ENCODE results near the gene CAB39.

Gene CAB39

DNA sequence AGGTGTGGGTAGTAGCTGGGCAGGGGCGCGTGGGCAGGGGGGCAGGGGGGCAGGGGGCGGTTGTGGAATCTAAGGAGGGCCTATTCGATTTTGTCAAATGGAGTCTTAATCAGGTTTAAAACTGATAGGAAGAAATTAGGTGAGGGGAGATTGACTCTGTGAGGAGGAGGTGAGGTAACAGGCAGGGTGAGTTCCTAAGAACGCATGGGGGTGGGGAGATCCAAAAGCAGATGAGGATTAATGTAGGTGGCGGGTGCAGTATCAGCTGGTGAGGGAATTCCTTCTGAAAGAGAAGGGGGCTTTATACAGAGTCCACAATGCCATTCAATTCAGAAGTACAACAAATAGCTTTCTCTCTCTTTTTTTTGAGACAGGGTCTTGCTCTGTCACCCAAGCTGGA, 72.7 kb downstream of the CAB39 start:
- no peak for DNase-seq (ENCODE audit: low spot score)

DNA sequence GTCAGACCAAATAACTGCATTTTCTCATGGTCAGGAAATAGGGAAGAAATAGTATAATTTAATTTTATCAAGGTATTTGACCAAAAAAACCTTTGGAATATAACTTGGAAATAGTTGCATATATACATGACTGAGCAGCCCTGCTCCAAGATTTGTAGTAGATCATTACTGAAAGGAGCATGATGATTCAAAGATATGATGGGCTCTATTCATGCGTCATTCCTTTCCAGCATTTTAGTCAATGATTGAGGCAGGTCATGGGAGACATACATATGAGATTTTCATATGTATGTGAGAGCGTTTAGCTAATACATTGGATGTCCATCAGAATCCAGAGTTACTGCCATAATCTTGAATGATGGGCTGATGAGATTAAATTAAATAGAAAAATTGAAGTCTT, 74.5 kb downstream of the CAB39 start:
- DNase-seq (ENCODE audit: low spot score): no peak

DNA sequence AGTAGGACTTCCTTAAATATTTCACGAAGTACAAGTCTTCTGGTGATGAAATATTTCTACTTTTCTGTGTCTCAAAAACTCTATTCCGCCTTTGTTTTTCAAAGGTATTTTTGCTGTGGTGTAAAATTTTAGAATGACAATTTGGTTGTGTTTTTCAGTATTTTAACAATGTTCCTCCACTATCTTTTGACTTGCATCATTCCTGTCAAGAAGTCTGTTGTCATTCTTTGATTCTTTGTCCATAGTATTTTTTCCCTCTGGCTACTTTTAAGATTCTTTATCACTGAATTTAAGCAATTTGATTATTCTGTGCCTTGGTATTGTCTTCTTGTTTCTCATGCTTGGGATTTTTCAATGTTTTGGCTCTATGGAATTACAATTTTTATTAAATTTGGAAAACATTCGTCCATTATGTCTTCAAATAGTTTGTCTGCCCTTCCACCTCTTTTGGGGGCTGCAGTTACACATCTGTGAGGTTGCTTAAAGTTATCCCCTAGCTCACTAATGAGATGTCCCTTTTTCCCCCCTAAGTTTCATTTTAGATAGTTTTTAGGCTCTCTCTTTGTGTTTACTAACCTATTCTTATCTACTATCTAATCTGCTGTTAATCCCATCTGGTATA, 76.0 kb downstream of the CAB39 start:
- no peak for DNase-seq (ENCODE audit: low spot score)

DNA sequence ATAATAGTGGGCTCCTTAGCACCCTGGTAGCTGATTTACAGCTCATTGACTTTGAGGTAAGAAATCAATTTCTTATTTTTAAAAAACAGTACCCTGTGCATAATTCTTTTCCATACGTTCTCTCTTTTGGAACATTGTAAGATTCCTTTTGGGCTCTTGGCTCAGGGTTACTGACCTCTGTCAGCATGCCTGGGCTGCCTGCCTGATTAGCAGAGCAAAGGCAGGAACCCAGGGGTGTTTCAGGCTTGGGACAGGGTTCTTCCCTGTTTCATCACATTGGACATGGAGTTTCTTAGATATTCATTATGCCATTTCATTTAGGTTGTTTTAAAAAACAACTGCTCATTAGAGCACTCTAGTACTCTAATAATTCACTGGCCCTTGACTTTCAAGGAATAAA, 78.3 kb downstream of the CAB39 start:
- DNase-seq (ENCODE audit: low spot score): no peak

DNA sequence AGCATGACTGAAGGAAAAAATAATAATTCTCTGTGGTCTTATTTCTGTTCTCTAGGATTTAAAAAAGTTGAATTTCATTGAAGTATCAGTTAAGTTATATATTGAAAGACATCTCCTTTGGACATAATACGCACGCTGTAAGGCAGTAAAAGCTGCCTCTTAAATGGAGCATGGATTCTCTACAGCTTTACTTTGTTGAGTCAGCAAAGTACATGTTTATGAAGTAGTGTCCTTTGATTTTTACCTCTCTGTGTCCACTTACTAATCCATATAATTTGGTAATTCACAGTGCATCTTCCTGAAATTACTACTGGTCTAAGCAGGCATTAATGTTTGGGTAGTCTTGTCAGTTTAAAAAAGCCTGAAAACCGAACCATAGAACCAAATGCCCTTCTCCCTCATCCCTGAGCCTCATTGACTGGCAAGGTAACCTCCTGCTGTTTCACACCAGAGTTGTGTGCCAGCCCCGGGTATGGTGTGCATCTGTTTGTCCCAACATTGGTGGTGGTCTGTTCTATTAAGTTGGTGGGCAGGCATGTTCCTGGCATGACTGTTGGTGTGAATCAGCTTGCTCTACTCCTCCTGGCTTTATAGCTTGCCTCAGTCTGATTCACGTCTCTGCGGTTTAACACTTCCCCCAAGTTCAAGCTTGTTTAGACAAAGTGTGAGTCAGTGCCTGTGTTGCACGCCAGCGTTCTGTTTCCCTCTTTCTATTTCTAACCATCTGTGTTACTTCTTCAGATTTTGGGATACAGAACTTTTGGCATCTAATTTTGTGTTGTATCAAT, 81.1 kb downstream of the CAB39 start:
- DNase-seq (ENCODE audit: low spot score): peak; percentile 90

DNA sequence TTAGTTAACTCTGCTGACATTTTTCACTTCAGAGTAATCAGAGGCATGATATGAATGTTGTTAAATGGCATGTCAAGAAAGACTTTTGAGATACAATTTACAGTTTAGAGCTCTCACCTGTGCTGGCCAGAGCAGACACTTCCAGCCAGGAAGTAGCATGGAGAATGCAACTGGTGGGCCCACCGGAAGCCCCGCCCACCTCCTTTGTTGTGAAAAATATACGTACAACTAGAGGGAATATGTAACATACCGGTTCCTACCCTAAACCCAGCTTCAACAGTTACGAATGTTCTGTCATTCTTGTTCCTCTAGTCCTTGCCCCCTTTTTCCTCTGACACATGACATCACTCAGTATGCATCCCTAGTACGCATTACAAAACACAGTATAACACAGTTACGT, 81.9 kb downstream of the CAB39 start:
- DNase-seq (ENCODE audit: low spot score): no peak

DNA sequence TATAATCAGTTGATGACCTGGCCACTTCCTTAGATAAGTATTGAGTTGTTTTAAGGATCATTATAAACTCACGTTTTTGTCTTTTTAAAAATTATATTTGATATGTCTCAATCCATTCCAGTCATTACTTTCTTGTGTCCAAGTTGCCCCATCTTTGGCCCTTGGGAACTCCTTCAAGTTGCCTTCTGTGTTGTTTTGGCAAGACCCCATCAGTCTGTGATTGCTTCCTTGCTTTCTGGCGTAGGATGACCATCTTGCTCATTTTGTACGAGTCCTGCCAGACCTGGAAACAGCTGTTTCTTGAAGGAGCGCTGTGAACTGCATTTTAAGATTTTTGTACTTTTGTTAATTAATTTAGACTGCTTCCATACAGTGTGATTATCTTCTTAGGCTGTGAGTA, 83.2 kb downstream of the CAB39 start:
- peak; percentile 25 for DNase-seq (ENCODE audit: low spot score)

DNA sequence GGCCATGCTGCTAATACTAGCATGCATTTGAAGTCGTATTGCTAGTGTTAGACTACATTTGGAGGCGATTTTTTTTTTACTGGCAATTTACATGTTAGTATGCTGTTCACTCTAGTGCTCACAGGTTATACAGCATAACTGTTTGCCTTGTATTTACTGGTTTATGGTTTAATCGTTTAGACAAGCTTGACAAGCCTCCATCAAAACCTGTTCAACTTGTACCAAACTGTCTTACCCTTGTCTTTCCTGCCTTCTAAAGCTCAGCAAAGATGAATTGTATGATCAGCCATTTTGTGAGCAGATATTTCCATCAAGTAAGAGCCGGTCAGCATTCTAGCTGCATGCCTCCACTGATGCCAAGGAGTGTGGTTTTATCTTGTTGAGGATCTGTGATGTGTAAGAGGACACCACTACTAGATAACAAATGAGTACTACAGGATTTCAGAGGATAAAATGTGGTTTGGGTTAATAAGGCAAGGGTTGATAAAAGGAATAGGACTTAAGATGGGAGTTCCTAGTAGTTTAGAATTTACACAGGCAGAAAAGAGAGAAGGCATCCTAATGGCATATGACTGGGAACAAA, 83.7 kb downstream of the CAB39 start:
- DNase-seq (ENCODE audit: low spot score): peak; percentile 53

DNA sequence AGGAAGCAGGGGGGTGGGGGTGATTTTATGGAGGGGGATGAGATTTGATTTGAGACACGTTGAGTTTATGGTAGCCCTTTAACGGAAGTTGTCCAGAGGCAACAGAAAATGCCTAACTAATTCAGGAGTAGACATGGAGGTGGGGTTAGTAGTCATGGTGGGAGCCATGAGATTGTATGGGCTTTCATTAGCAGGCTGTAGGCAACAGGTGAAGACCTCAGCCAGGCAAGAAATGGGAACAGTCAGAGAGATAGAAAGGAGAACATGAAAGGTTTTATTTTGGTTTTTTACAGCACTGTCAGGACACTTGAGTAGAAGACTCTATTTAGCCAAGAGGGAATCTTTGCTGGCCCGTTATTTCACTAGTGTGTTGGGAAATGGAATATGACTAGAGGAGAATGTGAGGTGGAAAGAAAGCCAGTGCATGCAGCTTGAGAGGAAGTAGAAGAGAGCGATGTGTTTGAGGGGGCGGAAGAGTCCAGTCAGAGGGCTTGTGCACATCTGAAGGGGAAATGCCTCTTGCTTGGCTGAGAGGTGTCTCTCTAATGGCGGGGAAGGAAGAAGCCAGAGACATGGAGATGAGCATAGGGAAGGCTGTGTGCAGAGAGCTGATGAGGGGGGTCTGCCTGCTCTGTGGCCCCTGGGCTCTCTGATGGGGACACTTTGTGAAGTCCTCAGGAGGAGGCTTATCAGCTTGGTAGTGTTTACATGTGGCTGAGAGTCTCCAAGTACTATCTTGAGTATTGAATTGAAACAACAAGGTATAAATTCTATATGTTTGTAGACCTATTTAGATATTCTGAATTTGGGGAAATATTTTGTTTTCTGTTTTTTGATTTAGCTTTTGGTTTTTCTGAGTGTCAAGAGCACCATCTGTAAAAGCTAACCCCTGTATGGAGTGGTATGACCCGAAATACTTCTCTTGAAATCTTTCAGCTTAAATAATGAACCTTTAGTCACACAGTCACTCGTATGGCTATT, 85.2 kb downstream of the CAB39 start:
- DNase-seq (ENCODE audit: low spot score): peak; percentile 23

DNA sequence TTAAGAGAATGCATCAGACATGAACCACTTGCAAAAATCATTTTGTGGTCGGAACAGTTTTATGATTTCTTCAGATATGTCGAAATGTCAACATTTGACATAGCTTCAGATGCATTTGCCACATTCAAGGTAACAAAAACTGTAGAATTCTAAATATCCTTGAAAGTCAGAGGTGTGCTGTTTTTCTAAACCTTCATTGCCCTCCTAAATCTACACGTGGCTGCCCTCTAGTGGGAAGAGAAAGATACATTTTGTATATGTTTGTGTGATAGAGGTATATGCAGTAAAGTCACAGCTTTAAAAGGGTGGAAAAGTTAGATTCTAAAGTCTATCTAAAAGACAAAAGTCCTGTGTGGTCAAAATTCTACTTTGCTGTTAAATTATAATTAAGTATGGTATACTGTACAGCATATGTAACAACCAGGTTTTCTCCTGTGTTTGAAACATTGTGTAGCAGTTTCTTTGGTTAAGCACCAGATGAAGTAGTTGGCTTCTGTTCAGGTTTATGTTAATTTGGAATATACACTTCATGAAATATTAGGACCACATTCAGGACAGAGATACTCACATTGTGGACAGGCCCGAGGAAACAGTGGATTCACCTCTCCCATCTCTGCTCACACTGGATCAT, 86.2 kb downstream of the CAB39 start:
- DNase-seq (ENCODE audit: low spot score): peak; percentile 54

DNA sequence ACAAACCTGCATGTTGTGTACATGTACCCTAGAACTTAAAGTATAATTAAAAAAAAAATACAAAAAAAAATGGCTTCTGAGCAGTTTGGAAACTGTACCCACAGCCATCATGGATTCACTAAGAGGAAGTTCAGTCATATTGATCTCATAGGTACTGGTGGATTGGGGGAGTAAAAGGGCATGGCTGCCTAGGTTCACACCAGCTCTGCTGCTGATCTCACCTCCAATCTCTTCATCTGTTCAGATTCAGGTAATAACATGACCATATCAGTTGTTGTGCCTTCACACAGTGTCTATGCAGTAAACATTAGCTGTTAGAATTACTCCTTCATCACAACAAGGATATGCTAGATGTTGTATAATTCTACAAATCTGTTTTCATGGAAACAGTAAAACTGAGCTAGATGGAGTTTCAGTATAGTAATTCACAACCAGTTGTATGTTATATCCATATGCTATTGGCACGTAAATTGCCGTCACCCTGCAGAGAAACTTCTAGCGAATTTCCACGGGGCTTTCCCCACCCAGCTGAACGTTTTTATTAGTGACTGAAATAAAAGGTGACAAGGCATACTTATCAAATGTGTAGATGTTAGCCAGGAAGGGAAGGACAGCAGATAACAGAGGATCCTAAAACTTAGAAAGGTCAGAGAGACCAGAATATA, 92.8 kb downstream of the CAB39 start:
- no peak for DNase-seq (ENCODE audit: low spot score)

DNA sequence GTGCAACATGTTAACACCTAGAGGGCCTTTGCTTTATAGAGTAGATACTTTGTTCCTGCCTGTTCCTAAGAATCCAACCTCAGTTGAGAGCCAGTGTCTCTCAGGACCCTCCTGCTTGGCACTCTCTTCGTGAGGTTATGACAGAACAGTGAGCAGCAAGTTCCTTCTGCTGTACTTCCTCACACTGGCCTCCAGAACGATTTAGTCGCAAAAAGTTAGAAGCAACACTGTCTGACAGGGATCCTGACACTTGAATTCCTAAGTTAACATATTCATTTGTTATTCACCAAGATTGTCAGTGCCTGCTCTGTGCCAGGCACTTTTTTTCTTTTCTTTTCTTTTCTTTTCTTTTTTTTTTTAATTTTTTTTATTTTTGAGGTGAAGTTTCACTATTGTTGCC, 95.1 kb downstream of the CAB39 start:
- no peak for DNase-seq (ENCODE audit: low spot score)

DNA sequence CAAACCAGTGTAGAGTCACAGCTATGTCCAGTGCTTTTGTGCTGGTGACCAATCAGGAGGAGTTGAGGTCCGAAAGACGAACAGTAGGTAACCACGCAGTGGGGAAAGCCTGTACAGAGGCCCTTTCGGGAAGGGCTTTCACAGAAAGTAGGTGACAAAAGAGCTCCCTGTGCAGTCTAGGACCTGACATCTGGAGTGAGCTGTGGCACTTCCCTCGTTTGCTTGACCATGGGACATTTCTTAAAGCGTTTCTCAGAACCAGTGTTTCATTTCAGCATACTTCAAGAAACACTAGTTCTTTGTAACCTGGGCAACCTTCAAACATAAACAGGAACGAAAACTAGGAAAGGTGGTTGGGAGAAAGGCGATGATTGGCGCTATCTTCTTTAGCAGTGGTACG, 96.4 kb downstream of the CAB39 start:
- DNase-seq (ENCODE audit: low spot score): no peak

DNA sequence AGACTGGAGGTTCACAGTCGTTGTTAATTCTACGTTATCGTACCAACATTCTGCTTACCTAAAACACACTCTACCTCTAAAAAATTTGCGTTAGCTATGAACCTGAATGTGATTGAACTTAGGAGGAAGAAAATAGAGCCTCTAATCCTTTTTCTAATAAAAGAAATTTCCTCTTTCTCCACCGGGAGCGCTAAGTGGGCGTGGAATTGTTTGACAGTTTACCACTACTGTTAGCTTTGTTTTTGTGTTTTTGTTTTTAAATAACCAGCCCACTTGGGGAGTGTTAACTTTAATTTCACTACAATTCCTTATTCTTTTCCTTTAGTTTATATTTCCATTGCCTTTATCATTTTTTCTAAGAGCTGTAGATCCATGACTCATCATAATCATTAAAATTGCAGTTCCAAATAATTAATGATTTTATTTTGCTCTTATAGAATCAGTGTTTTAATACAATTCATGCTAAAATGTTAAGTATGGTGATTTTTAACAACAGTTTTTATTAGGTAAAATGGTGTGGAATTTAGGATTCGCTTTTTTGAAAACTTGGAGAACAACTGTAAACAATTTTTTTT, 97.1 kb downstream of the CAB39 start:
- DNase-seq (ENCODE audit: low spot score): no peak

DNA sequence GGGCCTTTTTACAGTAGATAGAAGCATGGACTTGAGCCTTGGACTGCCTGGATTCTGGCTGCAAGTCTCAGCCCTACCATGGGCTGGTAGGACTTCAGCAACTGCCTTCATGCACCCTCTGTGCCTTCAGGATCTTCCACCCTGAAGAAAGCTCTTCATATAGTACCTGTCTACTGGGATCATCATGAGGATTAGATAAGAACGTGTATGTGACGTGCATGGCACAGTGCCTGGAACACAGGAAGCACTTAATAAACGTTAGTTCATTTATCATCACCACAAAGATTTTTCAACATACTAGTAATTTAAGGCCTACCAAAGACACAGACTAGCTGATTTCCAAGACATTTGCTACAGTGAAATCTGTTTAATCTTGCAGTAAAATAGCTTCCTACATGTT, 98.9 kb downstream of the CAB39 start:
- DNase-seq (ENCODE audit: low spot score): no peak

DNA sequence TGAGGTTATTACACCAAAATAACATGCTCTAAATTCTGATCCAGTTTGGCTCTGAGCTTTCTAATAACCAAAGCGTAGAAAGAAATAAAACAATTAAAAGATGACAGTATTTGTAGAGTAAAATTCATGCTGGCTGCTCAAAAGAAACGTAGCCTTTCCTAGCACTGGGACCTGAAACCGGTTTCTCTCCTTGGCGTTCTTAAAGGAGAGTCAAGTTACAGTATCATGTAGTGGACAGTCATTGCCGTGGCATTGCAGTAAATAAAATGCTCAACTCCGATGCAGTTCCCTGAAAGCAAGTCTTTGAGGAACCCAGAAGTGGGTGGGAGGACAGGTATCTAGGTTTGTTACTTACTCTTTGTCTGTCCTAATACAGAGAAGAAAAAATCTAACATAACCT, 99.4 kb downstream of the CAB39 start:
- DNase-seq (ENCODE audit: low spot score): no peak

DNA sequence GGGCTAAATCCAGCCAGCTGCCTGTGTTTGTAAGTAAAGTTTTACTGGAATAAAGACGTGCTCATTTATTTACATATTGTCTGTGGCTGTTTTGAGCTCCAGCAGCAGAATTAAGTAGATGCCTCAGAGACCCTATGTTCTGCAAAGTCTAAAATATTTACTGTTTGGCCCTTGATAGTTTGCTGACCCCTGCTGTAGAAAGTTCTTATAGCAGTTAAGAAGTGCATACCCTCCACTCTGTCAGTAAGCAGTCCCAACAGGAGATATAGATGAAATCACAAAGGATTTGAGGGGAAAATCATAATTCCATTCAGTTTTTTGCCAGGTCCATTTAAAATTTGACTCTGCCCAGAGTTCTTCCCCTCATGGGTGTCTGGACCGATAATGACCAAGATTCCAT, 102.0 kb downstream of the CAB39 start:
- DNase-seq (ENCODE audit: low spot score): peak; percentile 43

DNA sequence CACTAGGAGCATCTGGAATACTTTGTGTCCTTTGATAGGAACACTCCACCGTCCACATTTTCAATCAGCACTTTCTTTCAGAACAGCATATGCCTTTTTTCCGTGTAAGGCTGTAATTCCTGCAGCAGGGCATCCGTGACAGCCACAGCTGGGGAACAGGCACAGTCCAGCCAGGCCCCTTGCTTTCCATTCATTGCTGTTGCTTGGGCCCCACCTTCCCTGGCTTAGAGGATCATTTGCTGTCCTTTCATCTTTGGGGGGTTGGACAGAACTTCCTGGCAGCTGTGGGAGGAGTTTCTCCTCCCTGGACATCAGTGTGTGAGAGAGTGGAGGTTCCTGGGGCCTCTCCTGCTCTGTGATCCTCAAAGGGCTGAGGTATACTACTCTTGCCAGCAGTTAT, 102.4 kb downstream of the CAB39 start:
- DNase-seq (ENCODE audit: low spot score): no peak

DNA sequence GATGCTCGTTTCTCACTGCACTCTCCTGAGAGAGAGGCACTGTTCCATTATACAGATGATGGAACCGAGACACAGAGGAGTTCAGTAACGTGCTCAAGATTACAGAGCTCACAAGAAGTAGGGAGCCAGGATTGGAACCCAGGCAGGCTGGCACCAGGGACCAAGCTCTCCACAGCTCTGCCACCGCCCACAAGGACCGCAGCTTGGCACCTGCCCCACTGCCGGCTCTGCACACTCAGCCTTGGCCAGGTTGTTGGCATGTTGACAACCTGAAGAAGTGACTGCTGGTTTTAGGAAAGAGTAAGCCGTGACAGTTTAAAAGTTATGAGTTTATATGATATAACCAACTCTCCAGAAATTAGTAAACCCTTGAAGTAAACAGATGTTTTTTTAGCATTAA, 104.1 kb downstream of the CAB39 start:
- no peak for DNase-seq (ENCODE audit: low spot score)

DNA sequence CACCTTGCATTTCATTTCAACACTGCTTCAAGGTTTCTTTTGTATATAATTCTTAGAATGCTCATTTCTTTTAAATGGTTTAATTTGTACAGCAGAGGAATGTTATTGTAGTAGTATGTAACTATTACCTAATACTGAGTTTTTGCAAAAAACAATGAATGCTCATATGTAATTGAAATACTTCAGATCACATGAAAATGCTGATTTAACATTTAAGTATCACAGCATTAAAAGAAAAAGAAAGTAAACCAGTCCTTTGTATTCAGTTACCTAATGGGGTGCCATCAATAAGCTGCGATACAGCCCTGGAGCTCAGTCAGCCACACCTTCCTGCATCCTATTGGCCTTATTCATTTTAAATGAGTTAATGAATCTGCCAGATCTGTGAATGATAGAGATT, 106.8 kb downstream of the CAB39 start:
- DNase-seq (ENCODE audit: low spot score): no peak
